Hematopoietic multipotent progenitor cell treated with erythropoietin and hydrocortisone succinate and interleukin-3 and kit ligand, for 6 days (in vitro differentiated cells): ENCODE measurements around the gene ALS2CL.
A peak's percentile ranks its signal among the peaks of the same experiment; 100 is the strongest.
"Not testable (repeated sequence)": the region's sequence is repeated elsewhere in the genome, so short reads cannot be mapped to it uniquely, and the experiment has no call there.

Source experiments
- DNase-seq: peaks from one replicate; pipeline ENCODE4 v3.0.0-alpha.2; 2015

ALS2CL gene, protein sequence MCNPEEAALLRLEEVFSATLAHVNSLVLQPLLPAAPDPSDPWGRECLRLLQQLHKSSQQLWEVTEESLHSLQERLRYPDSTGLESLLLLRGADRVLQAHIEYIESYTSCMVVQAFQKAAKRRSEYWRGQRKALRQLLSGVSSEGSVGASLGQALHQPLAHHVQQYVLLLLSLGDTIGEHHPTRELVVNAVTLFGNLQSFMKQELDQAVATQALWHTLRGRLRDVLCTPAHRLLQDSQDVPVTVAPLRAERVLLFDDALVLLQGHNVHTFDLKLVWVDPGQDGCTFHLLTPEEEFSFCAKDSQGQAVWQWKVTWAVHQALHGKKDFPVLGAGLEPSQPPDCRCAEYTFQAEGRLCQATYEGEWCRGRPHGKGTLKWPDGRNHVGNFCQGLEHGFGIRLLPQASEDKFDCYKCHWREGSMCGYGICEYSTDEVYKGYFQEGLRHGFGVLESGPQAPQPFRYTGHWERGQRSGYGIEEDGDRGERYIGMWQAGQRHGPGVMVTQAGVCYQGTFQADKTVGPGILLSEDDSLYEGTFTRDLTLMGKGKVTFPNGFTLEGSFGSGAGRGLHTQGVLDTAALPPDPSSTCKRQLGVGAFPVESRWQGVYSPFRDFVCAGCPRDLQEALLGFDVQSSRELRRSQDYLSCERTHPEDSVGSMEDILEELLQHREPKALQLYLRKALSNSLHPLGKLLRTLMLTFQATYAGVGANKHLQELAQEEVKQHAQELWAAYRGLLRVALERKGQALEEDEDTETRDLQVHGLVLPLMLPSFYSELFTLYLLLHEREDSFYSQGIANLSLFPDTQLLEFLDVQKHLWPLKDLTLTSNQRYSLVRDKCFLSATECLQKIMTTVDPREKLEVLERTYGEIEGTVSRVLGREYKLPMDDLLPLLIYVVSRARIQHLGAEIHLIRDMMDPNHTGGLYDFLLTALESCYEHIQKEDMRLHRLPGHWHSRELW

DNA sequence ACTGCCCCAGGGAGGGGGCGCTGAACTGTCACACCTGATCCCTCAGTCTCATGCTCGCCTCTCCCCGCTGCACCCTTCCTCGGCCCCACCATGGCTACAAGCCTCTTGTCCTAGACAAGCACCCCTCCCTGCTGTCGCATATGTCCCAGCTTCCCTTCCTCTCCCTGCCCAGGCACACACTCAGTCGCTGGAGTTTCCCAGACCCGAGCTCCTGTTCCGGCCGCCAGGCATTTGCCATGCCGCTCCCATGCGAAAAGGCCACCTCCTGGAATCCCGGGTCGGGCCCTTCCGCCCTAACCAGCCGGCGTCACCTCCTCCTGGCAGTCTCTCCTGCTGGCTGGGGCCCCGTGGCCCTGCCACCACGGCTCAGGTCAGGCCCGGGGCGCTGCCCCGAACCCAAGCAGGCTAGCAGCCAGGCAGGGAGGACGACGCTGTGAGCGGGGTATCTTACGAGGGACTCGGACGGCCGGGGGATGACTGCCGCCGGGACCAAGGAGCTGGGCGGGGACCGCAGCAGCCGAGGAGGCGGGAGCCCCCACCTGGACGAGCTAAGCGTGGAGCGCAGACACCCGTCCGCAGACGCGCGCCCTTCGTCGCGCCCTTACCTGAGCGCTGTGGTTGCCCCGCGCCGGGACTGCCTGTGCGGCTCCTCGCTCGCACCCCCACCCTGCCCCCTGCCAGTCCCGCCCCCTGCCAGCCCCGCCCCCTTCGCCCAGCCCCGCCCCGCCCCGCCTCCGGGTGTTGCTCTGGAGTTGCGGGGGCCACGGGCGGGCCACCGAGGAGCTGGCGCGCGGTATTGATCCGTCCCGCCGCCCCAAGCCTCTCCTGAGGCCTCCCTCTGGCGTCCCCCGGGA lies at the start of gene ALS2CL:
TSS of gene ALS2CL (minus strand) at position 642 of the 854 bp plus-strand sequence. CDS start 4,239 bp downstream, outside the sequence.
- peak; percentile 42 for DNase-seq

DNA sequence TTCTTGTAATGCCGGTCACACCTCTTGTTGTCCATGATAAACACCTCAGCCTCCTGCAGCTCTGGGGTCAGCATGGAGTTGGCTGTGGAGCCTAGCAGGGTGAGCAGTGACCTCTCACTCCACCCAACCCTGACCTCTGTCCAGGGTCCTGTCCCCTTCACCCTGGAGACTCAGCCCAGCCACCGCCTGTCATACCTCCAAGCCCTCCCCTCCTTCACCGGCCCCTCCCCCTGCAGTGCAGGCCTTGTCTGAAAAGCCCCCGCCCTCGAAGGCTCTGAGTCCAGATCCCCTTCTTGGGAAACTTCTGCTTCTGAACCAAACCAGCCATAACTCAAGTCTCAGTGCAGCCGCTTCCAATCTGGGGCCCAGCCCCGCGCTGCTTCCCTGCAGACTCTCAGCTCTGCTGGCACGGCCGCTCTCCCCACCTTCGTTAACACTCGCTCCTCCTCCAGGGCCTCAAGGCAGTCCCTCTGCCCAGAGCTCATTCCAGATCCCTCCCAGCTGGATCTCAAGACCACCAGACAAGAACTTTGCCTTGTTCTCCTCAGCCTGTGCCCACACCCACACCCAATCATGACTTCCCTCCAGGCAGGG lies 49.6 kb upstream of the ALS2CL start:
- no peak for DNase-seq

DNA sequence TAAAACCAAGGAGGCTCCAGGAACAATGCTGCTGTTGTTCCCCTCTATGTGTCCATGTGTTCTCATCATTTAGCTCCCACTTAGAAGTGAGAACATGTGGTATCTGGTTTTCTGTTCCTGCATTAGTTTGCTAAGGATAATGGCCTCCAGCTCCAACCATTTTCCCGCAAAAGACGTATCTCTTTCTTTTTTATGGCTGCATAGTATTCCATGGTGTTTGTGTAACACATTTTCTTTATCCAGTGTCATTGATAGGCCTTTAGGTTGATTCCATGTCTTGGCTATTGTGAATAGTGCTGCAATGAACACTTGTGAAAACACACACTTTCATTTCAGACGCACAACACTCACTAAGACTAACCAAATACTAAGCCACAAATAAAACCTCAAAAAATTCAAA lies 46.1 kb upstream of the ALS2CL start:
- DNase-seq: not testable (repeated sequence)

DNA sequence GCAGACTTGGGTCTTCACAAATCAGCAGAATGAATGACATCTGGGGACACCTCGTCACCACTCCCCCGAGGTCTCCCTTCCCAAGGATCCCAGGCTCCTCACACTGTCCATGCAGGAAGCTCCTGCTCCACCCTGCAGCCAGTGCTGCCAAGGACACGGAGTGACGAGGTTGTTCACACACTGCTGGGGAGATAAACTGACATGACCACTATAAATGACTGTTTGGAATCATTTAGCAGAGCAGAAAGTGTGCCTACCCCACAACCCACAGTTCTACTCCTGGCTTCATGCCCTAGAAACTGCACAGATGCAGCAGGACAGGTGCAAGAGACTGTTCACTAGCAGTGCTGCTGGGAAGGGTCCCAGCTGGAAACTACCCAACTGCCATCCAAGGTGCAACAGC lies 43.9 kb upstream of the ALS2CL start:
- no peak for DNase-seq

DNA sequence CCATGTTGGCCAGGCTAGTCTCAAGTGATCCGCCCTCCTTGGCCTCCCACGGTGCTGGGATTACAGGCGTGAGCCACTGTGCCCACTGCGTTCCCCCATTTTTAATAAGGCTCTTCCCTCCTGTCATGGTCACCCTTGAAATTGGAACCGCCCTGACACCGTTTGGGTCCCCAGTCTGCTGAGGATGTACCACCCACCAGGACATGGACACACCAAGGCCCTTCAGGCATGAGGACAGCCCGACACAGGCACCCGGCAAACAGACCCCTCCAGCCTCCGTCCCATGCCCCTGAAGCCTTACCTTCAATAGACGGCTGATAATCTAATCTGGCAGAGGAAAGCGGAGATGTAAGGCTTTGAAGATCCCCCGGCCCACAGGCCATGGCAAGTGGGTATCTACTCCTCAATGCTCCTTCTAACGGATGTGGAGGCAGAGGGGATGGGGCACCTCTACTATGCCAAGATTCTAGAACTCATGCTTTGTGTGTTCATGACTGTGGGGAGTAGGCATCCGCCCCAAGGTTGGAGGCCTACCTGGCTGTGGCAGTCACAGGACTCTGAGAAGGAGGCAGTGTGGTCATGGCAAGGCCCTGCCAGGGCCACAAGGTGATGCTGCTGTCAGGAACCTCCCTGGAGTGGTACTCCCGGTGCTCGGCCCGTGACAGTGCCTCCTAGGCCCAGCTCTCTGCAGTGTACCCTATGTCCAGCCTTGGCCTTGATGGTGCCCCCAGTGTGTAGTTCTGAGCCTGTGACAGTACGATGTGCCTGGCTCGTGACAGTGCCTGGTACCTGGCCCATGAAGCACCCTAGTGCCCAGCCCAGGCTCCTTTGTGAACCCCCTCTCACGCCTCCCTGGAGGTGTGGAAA lies 42.8 kb upstream of the ALS2CL start:
- DNase-seq: no peak

DNA sequence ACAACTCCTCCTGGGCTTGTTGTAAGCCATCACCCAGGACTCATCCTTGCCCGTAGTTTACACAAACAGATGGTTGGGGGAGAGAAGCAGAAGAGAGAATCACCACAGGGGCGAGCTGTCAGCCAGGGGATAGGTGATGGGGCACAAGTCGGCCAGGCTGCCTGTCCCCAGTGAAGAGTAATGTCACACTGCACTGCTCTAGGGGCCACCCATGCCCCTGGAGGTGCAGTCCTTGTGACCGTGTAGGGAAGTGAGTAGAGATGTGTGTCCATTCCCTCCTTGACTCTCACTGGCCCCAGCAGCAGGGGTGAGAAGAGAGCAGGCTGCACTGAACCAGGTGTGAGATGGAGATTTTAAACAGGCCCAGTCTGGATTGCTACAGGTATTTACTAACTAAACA lies 41.3 kb upstream of the ALS2CL start:
- no peak for DNase-seq

DNA sequence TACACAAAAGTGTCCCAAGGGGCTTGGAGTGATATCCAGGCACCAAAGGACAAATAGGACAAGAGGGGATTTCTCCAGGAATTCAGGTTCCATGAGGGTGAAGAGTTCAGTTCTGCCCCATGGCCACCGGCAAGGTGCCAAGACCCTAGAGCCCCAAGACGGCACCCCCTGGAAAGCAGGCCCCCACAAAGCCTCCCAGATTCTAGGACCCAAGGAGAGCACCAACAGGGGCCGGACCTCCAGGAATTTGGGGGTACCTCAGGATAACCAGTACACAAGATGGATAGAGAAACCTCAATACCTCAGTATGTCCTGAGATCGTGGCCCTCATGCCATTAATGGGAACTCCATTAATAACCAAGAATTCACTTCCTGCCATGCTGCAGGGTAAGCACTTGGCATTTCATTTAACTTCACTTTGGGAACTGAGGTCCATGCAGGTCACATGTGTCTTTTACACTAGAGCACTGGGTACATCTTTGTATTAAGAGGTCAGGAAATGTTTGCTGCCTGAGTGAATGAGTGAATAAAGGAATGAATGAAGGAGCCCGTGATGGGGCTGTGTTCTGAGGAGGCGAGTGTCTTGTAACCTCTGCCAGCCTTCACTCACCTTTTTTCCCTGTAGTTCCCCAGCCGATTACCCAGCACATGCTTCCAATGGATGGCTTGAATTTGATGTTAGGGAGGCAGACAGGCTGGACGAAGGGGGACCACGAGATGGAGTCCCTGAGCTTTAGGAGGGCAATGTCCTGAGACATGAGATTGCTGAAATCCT lies 39.7 kb upstream of the ALS2CL start:
- DNase-seq: no peak

DNA sequence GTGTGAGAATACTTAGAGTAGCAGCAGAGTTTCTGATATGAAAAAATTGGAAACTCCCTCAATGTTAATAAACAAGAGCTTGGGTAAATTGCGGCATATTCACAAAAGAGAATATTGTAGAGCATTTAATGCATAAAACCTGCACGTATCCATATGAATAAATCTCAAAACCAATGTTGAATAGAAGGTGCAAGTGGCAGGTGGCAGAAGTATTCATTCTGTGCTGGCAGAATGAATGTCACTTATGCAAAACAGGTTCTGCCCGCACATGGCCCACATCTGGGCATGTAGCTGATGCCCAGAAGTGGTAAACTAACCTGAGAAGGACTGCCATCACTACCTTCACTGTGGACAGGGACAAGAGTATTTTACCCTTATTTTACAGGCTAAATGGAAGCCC lies 38.3 kb upstream of the ALS2CL start:
- no peak for DNase-seq

DNA sequence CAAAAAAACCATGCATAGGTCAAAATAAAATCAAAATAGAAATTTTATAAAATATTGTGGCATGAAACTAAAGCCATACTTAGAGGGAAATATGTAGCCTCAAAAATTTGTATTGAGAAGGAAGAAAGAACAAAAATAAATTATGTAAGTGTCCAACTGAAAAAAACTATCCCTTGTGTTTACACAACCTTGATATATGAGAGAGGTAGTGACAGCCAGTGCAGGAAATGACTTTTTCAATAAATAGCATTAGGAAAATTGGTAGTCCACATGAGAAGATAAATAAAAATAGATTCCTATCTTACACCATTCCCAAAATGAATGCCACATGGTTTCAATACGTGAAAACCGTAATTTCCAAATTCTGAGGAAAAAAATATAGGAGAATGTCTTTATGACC lies 37.3 kb upstream of the ALS2CL start:
- no peak for DNase-seq

DNA sequence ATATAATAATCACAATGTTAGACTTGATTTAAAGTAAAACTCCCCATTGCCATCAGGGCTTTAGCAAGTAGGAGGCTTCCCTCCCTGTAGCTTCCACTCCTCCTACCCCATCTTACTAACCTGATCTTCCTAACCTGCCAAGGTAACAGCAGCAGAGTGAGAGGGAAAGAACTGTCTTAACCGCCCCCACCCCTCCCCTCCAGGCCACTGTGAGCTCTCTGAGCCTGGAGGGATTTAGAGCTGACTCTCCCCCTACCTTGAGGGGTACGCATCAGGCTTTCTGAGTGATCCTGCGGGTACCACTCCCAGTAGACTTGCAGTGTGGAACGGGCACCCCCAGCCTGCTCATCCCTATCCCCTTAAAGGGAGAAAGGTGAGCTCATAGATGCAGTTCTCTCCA lies 35.6 kb upstream of the ALS2CL start:
- no peak for DNase-seq

DNA sequence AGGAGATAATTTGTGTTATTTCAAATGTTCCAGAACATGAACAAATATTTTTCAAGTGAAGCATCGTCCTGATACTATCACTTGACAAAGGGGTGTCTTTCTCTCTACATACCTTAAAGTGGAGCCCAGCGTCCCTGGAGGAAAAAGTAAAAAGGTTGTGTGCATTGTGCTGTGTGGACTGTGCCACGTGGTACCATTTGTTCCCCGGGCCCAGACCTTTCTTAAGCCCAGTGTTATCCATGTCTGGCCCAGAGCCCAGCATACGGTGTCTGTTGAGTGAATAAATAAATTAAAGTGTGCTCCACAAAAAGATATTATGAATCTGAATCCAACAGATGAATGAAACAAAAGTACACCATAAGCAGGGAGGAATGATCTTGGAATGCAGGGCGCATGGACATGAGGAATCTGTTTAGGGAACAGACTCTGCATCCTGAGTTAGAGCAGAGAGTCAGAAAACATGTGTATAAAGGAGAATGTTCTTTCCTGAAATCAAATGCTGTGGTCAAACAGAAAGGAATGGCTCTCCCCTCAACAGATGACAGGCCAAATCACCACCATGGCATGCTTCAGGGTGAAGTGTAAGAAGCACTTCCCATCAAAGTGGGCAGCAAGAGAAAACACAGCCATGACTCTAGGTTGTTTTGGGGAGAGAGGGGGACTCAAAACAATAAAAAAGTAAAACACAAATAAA lies 32.3 kb upstream of the ALS2CL start:
- no peak for DNase-seq

DNA sequence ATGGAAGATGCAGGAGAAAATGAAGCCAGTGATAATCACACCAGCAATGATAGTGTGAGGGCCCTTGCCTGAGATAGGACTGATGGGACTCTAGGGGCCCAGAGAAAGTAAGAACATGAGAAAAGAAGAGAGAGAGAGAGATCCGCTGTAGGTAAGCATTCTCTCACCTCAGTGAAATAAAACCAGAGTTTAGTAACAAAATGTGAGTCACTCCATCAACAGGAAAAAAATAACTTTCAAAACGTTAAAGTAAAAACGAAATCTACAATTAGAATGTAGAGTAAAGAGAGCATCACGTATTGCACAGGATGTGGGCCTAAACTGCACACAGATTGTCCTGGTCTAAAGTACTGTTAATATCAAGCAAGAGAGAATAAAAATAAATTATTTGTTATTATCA lies 30.9 kb upstream of the ALS2CL start:
- DNase-seq: no peak

DNA sequence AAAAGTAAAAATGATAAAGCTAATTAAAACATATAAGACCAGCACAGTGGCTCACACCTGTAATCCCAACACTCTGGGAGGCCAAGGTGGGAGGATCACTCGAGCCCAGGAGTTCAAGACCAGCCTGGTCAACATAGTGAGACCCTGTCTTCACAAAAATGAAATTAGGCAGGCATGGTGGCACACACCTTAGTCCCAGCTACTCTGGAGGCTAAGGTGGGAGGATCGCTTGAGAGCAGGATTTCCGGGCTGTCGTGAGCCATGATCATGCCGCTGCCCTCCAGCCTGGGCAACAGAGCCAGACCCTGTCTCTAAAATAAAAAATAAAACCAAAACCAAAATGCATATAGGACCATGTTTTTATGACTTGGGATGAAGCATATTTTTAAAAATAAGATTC lies 29.0 kb upstream of the ALS2CL start:
- DNase-seq: no peak

DNA sequence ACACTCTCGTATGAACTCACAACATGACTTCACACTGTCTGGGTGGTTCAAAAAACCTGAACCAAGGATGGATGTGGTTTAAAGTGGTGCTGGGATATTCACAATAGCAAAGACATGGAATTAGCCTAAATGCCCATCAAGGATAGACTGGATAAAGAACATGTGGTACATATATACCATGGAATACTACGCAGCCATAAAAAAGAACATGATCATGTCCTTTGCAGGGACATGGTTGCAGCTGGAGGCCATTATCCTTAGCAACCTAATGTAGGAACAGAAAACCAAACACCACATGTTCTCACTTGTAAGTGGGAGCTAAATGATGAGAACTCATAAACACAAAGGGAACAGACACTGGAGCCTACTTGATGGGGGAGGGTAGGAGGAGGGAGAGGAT lies 27.5 kb upstream of the ALS2CL start:
- DNase-seq: no peak

DNA sequence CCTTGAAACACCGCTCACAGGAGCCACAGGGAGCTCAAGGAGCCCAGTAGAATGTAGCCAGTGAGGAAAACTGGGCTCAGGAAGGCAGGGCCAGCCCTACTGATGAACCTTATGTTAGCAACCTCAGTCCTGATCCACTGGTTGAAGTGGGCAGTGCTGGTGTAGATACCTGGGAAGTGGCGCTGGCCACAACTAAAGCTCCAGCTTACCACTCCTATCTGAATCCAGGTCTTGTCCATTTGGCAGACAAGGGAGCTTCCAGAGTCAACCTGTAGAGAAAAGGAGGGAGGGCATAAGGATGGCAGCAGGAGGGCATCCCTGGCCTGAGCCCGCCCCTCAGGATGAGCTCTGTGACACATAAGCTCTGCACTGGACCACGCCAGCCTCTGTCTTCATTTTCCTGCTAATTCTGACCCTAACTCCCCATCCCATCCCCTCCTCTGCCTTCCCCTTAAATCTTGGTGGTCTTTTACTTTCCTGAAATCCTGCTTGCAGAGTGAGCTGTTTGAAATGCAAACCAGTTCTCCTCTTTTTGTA lies 26.3 kb upstream of the ALS2CL start:
- DNase-seq: no peak

DNA sequence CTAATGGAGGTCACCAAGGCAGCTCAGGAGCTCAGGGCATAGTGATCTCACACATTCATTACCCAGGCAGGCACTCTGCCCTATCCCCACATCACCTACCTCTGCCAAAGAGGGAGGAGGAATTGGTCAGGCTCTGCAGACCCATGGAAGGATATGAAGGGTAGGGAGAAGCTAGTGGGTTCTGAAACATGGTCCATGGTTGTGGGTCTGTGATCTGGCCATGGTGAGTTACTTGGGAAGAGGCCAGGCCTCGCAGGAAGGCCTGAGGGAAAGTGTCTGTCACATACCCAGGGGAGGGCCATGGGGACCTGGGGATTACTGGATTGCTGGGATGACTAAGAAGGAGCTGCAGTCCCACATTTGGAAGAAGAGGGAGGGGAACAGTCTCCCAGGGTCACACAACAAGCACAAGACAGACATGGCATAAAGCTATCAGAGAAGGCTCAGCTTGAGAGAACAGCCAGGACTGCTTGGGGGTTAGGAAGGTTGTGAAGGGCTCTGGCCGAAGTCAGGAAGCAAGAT lies 25.6 kb upstream of the ALS2CL start:
- no peak for DNase-seq

DNA sequence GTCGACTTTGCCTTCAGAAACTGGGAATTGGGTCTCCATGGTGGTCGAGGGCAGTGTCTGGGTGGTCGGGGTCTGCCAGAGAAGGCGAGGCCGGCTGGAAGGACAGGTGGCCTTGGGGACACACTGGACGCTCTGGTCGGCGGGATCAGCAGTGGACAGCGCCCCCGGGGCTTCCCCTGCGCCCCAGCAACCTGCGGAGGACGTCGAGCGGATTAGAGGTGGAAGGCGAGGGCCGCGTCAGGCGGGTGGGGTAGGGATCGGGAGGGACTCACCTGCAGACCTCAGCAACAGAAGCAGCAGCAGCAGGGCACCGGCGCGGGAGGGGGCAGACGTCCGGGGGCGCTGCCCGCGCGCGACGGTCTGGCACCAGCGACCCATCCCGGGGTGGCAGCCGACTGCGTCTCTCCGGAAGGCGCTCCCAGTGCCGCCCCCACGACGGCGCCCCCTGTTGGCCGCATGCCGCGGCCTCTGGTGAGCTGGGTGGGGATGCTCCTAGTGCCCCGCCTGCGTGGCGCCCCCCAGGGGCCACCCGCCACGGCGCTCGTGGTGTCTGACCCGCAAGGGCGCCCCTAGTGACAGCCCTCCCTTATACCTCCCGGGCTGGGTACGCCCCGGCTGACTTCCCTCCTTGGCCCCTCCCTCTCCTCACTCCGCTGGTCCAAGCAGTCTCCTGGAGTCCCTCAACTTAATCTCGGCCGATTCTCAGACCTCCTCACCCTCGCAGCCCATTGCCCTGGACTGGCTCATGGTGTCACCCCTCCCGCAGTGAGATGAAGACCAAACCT lies 24.2 kb upstream of the ALS2CL start, which contains the start of gene PRSS50:
TSS of gene PRSS50 (minus strand) at position 423 of the 785 bp plus-strand sequence. CDS start at position 378, 45 bp downstream.
- DNase-seq: peak; percentile 46
